Neutrophil (primary cell): Measurements from ENCODE around the gene FAM209B.
A peak's percentile ranks its signal among the peaks of the same experiment; 100 is the strongest.
"Not testable (repeated sequence)": the region's sequence is repeated elsewhere in the genome, so short reads cannot be mapped to it uniquely, and the experiment has no call there.

Experiments used
- H3K27ac ChIP-seq: fragments of 200-600 bp; sonication (generic); 2 replicates; pipeline ENCODE4 v1.5.1; 2016; ENCODE audit warnings: mild to moderate bottlenecking, moderate library complexity
- H3K27me3 ChIP-seq: fragments of 200-600 bp; sonication (generic); 2 replicates; pipeline ENCODE4 v1.6.0; 2016; ENCODE audit warnings: mild to moderate bottlenecking
- H3K36me3 ChIP-seq: fragments of 200-600 bp; sonication (generic); 2 replicates; pipeline ENCODE4 v1.5.1; 2017
- H3K4me1 ChIP-seq, 2 experiments: fragments of 200-600 bp in 1 of 2; sonication (generic) in 1 of 2; 1 replicate in 1 of 2; 2 replicates in 1 of 2; pipeline versions ENCODE4 v1.5.1 to v1.6.1; 2013 to 2016; ENCODE audit warnings: low read depth in 1 of 2, low read length in 1 of 2, mild to moderate bottlenecking in 1 of 2, moderate library complexity in 1 of 2; ENCODE audit not compliant: control insufficient read depth in 1 of 2, insufficient read depth in 1 of 2
- H3K4me3 ChIP-seq, 2 experiments: fragments of 200-600 bp in 1 of 2; sonication (generic) in 1 of 2; 1 replicate in 1 of 2; 2 replicates in 1 of 2; pipeline ENCODE4 v1.5.1; 2013 to 2016; ENCODE audit warnings: low read depth in 1 of 2, low read length in 1 of 2, mild to moderate bottlenecking in 1 of 2, moderate library complexity in 1 of 2
- H3K9me3 ChIP-seq: fragments of 200-600 bp; sonication (generic); 2 replicates; pipeline ENCODE4 v1.5.1; 2016
- TF ChIP-seq, protein P1 (sequence below): fragments of 200-600 bp; sonication (generic); IDR thresholded peaks from 2 replicates; pipeline ENCODE4 v1.5.1; 2016; ENCODE audit warnings: antibody characterized with exemption

The FAM209B gene, protein sequence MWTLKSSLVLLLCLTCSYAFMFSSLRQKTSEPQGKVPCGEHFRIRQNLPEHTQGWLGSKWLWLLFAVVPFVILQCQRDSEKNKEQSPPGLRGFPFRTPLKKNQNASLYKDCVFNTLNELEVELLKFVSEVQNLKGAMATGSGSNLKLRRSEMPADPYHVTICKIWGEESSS

DNA sequence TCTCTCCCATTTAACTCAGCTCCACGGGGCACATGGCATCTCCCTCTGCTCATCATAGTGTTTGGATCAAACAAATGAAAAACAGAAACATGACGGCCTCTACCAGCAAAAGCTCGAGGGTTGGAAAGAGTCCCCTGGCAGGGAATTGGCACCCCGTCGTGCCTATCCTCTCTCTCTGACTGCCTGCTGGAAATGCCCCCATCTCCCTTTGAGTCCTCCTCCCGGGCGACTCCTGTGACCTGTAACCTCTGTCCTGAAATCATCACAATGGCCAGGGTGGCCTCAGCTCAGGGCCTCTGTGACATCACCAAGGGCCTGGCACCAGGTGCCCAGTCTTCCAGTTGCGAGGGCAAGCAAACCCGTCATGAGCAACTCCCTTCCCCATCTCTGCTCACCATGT, at the start of gene FAM209B:
TSS of gene FAM209B (plus strand) at position 301 of the 400 bp plus-strand sequence. CDS start at position 397, 96 bp downstream.
- H3K27ac ChIP-seq, H3K4me3 ChIP-seq, H3K9me3 ChIP-seq, H3K4me1 ChIP-seq, H3K36me3 ChIP-seq, H3K27me3 ChIP-seq: not testable (repeated sequence)

DNA sequence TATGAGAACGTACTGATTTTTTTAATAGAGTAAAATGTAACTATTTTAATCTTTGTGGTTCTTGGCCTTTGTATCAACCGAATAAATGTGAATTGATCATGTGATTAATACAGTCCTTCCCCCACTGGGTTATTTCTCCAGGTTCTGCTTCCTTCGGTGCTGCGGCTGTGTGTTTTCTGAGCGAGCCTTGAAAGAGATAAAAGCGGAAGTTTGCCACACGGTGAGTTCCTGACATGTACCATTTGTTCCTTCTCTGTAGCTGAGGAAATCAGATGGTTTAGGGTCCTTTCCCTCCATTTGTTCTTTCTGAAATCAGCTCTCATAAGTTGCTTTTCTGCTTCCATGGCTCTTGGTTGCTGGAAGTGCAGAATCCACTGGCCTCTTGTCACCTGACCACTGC, 49.1 kb upstream of the FAM209B start:
- Histone ChIP-seq H3K36me3 (peaks cover 50% of the 10 kb centered on the region), H3K9me3 (no peaks in the 10 kb centered on the region), H3K27ac (peak overlapping the region; percentile 93), H3K27me3 (no peaks in the 10 kb centered on the region), H3K4me1 (peaks cover 75 to 79% of the 10 kb centered on the region in 2 experiments), H3K4me3 (peak overlapping the region; percentile 50 to 55)
- TF ChIP-seq, protein P1, sequence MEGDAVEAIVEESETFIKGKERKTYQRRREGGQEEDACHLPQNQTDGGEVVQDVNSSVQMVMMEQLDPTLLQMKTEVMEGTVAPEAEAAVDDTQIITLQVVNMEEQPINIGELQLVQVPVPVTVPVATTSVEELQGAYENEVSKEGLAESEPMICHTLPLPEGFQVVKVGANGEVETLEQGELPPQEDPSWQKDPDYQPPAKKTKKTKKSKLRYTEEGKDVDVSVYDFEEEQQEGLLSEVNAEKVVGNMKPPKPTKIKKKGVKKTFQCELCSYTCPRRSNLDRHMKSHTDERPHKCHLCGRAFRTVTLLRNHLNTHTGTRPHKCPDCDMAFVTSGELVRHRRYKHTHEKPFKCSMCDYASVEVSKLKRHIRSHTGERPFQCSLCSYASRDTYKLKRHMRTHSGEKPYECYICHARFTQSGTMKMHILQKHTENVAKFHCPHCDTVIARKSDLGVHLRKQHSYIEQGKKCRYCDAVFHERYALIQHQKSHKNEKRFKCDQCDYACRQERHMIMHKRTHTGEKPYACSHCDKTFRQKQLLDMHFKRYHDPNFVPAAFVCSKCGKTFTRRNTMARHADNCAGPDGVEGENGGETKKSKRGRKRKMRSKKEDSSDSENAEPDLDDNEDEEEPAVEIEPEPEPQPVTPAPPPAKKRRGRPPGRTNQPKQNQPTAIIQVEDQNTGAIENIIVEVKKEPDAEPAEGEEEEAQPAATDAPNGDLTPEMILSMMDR, result peak; percentile 32

DNA sequence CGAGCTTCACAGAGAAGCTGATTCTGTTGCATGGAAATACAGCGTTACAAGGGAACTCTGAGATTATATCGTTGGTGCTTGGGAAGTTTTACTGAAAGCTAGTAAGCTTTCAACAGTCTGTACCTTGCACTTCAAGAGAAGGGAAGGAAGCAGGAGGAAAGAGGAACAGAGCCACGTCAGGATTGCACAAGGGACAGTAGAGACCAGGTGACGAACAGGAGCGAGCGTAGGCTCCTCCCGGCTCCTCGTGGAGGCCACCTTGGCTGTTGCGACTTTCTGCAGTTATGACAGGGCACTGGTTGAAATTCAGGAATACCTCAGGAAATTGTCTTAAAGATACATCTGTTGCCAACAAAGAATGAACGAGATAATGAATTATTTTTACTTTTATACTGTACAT, 45.8 kb upstream of the FAM209B start:
- Histone ChIP-seq H3K27ac (peak overlapping the region; percentile 93), H3K4me3 (peak overlapping the region; percentile 42 to 49), H3K4me1 (peaks cover 75 to 80% of the 10 kb centered on the region in 2 experiments), H3K27me3 (no peaks in the 10 kb centered on the region), H3K36me3 (peaks cover 41% of the 10 kb centered on the region), H3K9me3 (no peaks in the 10 kb centered on the region)
- TF ChIP-seq, protein P1, result no peak

DNA sequence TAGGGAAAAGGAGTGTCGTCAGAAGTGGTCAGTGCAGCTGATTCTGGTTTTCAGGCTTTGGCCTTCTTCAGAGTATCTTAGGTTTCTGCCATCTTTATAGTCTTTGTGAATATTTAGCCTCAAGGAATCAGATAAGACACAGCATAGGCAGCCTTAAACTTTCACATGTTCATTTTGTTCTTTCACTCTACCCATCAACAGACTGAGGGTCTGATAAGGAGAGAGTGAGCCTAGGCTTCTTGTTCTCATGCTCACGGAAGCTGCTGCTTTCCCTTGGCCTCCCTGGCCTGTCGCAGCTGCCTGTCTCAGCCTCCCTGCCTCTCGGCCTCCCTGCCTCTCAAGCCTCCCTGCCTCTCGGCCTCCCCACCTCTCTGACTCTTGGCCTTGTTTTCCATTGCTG, 44.5 kb upstream of the FAM209B start:
- Histone ChIP-seq H3K36me3 (peaks cover 41% of the 10 kb centered on the region), H3K27me3 (no peaks in the 10 kb centered on the region)
- TF ChIP-seq, protein P1, result no peak

DNA sequence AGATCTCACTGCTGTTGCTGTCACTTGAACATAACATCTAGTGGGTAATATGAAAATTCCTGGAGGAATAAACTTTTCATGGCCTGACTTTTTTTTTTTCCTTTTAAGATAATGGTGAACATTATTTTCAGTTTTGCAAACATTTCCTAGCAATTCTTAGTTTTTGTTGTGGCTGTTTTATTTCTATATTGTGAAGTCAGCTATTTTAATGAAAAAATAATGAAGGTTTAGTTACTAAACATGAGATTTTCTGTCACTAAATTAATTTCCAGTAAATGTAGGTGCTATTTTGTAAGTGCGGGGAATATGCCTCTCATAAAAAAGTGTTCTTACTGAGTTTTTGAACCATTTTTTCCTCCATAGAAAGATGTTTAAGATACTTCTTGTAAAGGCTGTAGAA, 31.9 kb upstream of the FAM209B start:
- H3K4me3 ChIP-seq, result no peak overlapping the region
- TF ChIP-seq, protein P1, result no peak
- H3K4me1 ChIP-seq, result peaks cover 25% of the 10 kb centered on the region in 2 experiments
- no peaks in the 10 kb centered on the region for H3K9me3 ChIP-seq
- no peak overlapping the region for H3K27ac ChIP-seq
- H3K36me3 ChIP-seq, result peaks cover 44% of the 10 kb centered on the region
- no peaks in the 10 kb centered on the region for H3K27me3 ChIP-seq

More for the DNA sequence above, 44.5 kb upstream of the FAM209B start:
- no peak overlapping the region for H3K4me3 ChIP-seq
- peak overlapping the region; percentile 93 for H3K27ac ChIP-seq
- H3K4me1 ChIP-seq, result peaks cover 75 to 80% of the 10 kb centered on the region in 2 experiments
- H3K9me3 ChIP-seq, result no peaks in the 10 kb centered on the region

DNA sequence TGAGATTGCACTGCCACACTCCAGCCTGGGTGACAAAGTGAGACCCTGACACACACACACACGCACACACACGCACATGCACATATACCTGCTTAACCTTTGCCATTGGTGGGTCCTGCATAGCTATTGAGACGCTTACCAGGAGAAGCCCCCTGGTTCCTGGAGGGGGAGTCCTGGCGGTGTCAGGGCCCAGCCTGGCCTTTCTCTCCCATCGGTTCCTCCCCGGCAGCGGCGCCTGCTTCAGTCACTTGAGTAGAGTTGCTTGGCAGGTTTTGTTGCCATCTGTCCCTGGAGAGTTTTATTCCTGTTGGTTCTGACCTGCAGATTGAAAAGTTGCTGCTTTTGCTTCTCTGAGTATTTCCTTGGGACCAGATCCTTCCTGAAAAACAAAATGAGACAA, 29.1 kb upstream of the FAM209B start:
- no peak overlapping the region for H3K4me3 ChIP-seq
- TF ChIP-seq, protein P1, result no peak

More for the DNA sequence above, 29.1 kb upstream of the FAM209B start:
- Histone ChIP-seq H3K4me1 (peaks cover 10 to 11% of the 10 kb centered on the region in 2 experiments), H3K27ac (peak overlapping the region; percentile 63), H3K27me3 (no peaks in the 10 kb centered on the region), H3K36me3 (peaks cover 42% of the 10 kb centered on the region), H3K9me3 (no peaks in the 10 kb centered on the region)
